Measurements from ENCODE around the gene PRKN. TPM values are rescaled to one million over a fixed set of nuclear protein-coding genes. Genes with fewer than 3 reads are reported as not detected.

Gene PRKN
- total and polyA plus RNA-seq, 2 experiments from 2014 or later, result 1.2 to 2.3 TPM

DNA sequence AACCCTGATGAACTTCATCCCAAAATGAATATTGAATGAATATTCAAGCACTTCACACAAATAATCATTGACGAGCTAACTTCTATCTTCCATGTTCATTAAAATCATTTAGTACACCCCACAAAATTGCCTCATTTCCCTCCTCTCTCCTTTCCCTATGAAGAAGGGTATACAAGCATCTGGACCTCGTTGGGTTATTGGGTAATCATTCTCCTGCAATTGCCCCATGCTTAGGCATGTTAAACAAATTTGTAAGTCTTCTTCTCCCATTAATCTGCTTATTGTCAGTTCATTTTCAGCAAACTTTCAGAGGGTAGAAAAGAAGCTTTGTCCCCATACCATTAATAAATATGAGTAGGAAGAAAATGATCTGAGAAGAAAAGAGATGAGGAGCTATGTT lies 27.6 kb downstream of the PRKN start:
- H3K9me2 ChIP-seq (ENCODE audit: insufficient read depth), result no peaks in the 10 kb centered on the region
- WGBS, 2 experiments (ENCODE audit: low coverage in 1 of 2, low lambda C conversion rate in 2 of 2, missing lambda C conversion rate in 2 of 2), result 41 to 53% methylated on average over 2 of the region's 2 CpGs

DNA sequence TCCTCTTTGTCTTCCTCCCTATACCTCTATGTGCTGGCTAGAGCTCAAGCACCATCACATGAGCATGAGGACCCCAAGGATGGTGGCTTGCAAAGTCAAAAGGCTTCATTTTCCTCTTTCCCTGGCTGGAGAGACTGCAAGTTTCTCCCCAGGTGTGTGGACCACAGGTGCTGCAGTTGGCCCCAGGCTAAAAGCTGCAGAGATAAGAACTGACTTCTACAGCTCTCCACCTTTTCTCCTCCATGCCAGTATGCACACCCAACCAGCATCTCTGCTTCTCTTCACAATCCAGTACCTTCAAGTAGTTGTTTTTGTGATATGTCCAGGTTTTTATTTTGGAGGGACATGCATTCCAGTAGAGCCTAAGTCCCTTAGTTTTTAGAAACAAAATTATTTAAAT lies 29.1 kb downstream of the PRKN start:
- no peaks in the 10 kb centered on the region for H3F3A ChIP-seq (ENCODE audit: insufficient read depth)
- no peak overlapping the region for H3K4me2 ChIP-seq (ENCODE audit: unreplicated experiment)
- no peaks in the 10 kb centered on the region for H3K79me2 ChIP-seq (ENCODE audit: insufficient read depth)
- no peaks in the 10 kb centered on the region for H3K9me3 ChIP-seq (ENCODE audit: low read depth)
- no peak overlapping the region for H3K27ac ChIP-seq
- no peaks in the 10 kb centered on the region for H3K36me3 ChIP-seq (ENCODE audit: low read depth)
- no peak overlapping the region for H3K9ac ChIP-seq
- no peaks in the 10 kb centered on the region for H3K27me3 ChIP-seq (replicated peaks; ENCODE audit: insufficient read depth)
- no peaks in the 10 kb centered on the region for H4K20me1 ChIP-seq (ENCODE audit: insufficient read depth)
- H3K4me1 ChIP-seq (ENCODE audit: insufficient read depth), result no peaks in the 10 kb centered on the region
- in situ Hi-C loops (cut with MboI), result no loop called here
- no peak for TF ChIP-seq EZH2 (IDR thresholded peaks at IDR 0.05; ENCODE audit: insufficient read depth, poor library complexity, severe bottlenecking)
- TF ChIP-seq EZH2phosphoT487 (IDR thresholded peaks at IDR 0.05; ENCODE audit: insufficient read depth, low read depth), result no peak
- DNase-seq, result no peak
- H3K4me3 ChIP-seq, result no peak overlapping the region
- H3K9me2 ChIP-seq (ENCODE audit: insufficient read depth), result no peaks in the 10 kb centered on the region
- H2AFZ ChIP-seq, result no peak overlapping the region

More for the DNA sequence above, 27.6 kb downstream of the PRKN start:
- Histone ChIP-seq H3K36me3 (ENCODE audit: low read depth) (no peaks in the 10 kb centered on the region), H3K27ac (no peak overlapping the region), H3K9ac (no peak overlapping the region), H3K9me3 (ENCODE audit: low read depth) (no peaks in the 10 kb centered on the region), H2AFZ (no peak overlapping the region), H3K4me3 (no peak overlapping the region), H3K79me2 (ENCODE audit: insufficient read depth) (no peaks in the 10 kb centered on the region), H3K27me3 (replicated peaks; ENCODE audit: insufficient read depth) (no peaks in the 10 kb centered on the region), H3K4me2 (ENCODE audit: unreplicated experiment) (no peak overlapping the region), H4K20me1 (ENCODE audit: insufficient read depth) (no peaks in the 10 kb centered on the region), H3F3A (ENCODE audit: insufficient read depth) (no peaks in the 10 kb centered on the region), H3K4me1 (ENCODE audit: insufficient read depth) (no peaks in the 10 kb centered on the region)
- no peak for DNase-seq
- TF ChIP-seq EZH2phosphoT487 (IDR thresholded peaks at IDR 0.05; ENCODE audit: insufficient read depth, low read depth) (no peak), EZH2 (IDR thresholded peaks at IDR 0.05; ENCODE audit: insufficient read depth, poor library complexity, severe bottlenecking) (no peak)
- in situ Hi-C loops (cut with MboI), result no loop called here

DNA sequence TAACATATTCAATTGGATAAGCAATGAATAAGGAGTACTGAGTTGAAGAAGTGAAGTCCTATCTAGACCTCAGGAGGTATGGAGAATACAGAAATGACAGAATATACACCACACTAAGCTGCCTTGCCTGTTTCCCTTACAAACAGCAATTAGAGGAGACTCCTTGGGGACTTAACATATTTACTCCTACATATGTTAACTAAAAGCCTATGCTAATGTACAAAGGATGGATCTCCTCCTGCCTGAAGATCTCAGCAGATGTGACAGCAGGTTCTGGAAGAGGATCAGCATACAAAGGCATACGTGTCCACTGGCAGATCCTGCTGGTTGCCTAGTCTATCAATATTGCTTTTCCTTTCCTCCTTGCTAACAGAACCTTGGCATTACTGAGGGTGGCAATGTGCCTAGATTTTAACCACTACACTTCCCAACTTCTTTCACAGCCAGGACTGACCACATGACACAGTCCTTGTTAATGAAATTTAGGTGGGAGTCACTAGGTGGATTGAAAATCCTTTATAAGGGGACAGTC lies 29.6 kb downstream of the PRKN start:
- Histone ChIP-seq H3K27ac (no peak overlapping the region), H2AFZ (no peak overlapping the region), H3K36me3 (ENCODE audit: low read depth) (no peaks in the 10 kb centered on the region), H3K9ac (no peak overlapping the region), H4K20me1 (ENCODE audit: insufficient read depth) (no peaks in the 10 kb centered on the region), H3K9me3 (ENCODE audit: low read depth) (no peaks in the 10 kb centered on the region), H3K4me3 (no peak overlapping the region), H3K4me1 (ENCODE audit: insufficient read depth) (no peaks in the 10 kb centered on the region), H3K9me2 (ENCODE audit: insufficient read depth) (no peaks in the 10 kb centered on the region), H3K4me2 (ENCODE audit: unreplicated experiment) (no peak overlapping the region), H3K27me3 (replicated peaks; ENCODE audit: insufficient read depth) (no peaks in the 10 kb centered on the region), H3K79me2 (ENCODE audit: insufficient read depth) (no peaks in the 10 kb centered on the region), H3F3A (ENCODE audit: insufficient read depth) (no peaks in the 10 kb centered on the region)
- no peak for DNase-seq
- TF ChIP-seq EZH2 (IDR thresholded peaks at IDR 0.05; ENCODE audit: insufficient read depth, poor library complexity, severe bottlenecking) (no peak), EZH2phosphoT487 (IDR thresholded peaks at IDR 0.05; ENCODE audit: insufficient read depth, low read depth) (no peak)
- in situ Hi-C loops (cut with MboI), result no loop called here
- 10 to 32% methylated on average over 1 of the region's 1 CpG for WGBS, 2 experiments (ENCODE audit: low coverage in 1 of 2, low lambda C conversion rate in 2 of 2, missing lambda C conversion rate in 2 of 2)

DNA sequence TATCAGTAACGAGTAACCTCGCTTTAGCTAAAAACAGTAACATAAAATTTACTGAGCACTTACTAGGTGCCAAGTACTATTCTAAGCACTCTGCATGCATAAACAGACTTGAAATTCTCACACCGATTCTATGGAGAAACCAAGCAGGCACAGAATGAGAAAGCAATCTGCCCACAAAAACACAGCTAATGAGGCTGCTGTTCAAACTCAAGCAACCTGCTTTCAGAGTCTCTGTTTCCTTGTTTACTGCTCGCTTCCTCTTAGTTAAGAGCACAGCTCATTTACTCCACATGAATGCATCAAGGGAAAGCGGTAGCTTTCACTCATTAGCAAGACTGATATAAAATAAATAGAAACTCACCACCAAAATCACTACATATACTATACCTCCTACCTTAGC lies 37.4 kb downstream of the PRKN start:
- no peaks in the 10 kb centered on the region for H3K9me2 ChIP-seq (ENCODE audit: insufficient read depth)
- H3F3A ChIP-seq (ENCODE audit: insufficient read depth), result no peaks in the 10 kb centered on the region
- no peak overlapping the region for H3K4me2 ChIP-seq (ENCODE audit: unreplicated experiment)
- WGBS, 2 experiments (ENCODE audit: low coverage in 1 of 2, low lambda C conversion rate in 2 of 2, missing lambda C conversion rate in 2 of 2), result 76 to 79% methylated on average over 5 of the region's 5 CpGs
- no peak overlapping the region for H3K9ac ChIP-seq
- TF ChIP-seq EZH2 (IDR thresholded peaks at IDR 0.05; ENCODE audit: insufficient read depth, poor library complexity, severe bottlenecking), result no peak
- no peak for TF ChIP-seq EZH2phosphoT487 (IDR thresholded peaks at IDR 0.05; ENCODE audit: insufficient read depth, low read depth)
- H3K27ac ChIP-seq, result no peak overlapping the region
- no peaks in the 10 kb centered on the region for H3K27me3 ChIP-seq (replicated peaks; ENCODE audit: insufficient read depth)
- H3K9me3 ChIP-seq (ENCODE audit: low read depth), result no peaks in the 10 kb centered on the region
- in situ Hi-C loops (cut with MboI), result no loop called here
- no peak for DNase-seq
- H3K36me3 ChIP-seq (ENCODE audit: low read depth), result no peaks in the 10 kb centered on the region
- no peak overlapping the region for H2AFZ ChIP-seq
- H3K4me3 ChIP-seq, result no peak overlapping the region
- H3K4me1 ChIP-seq (ENCODE audit: insufficient read depth), result no peaks in the 10 kb centered on the region
- H3K79me2 ChIP-seq (ENCODE audit: insufficient read depth), result no peaks in the 10 kb centered on the region
- H4K20me1 ChIP-seq (ENCODE audit: insufficient read depth), result no peaks in the 10 kb centered on the region
